SJCRH30 (cell line): ENCODE measurements around the gene FFAR3. TPM values are rescaled to one million over a fixed set of nuclear protein-coding genes. Genes with fewer than 3 reads are reported as not detected.

Experiments used
- DNase-seq, 2 experiments: peaks; one replicate each; pipeline ENCODE4 v3.0.0-alpha.2; 2015 to 2020
- H3K27ac ChIP-seq: fragments of 250-450 bp; sonication (Bioruptor Pico); 2 replicates; pipeline ENCODE4 v1.5.1; 2020; ENCODE audit warnings: mild to moderate bottlenecking, moderate library complexity
- H3K27me3 ChIP-seq: fragments of 250-450 bp; sonication (Bioruptor Pico); 2 replicates; pipeline ENCODE4 v1.5.1; 2020; ENCODE audit warnings: mild to moderate bottlenecking, moderate library complexity
- H3K36me3 ChIP-seq: fragments of 250-450 bp; sonication (Bioruptor Pico); 2 replicates; pipeline ENCODE4 v1.5.1; 2020; ENCODE audit warnings: mild to moderate bottlenecking, moderate library complexity
- H3K4me1 ChIP-seq: fragments of 250-450 bp; sonication (Bioruptor Pico); 2 replicates; pipeline ENCODE4 v1.5.1; 2020; ENCODE audit warnings: mild to moderate bottlenecking, moderate library complexity
- H3K4me3 ChIP-seq: fragments of 250-450 bp; sonication (Bioruptor Pico); 2 replicates; pipeline ENCODE4 v1.5.1; 2020; ENCODE audit warnings: mild to moderate bottlenecking, moderate library complexity
- H3K9me3 ChIP-seq: fragments of 250-450 bp; sonication (Bioruptor Pico); replicated peaks from 2 replicates; pipeline ENCODE4 v1.5.1; 2020; ENCODE audit warnings: mild to moderate bottlenecking, moderate library complexity
- total RNA-seq: library from RNA; depleted of rRNA; stranded (reverse); fragments of >200 nt; shearing (Covaris generic); gene quantifications from 2 replicates; pipeline ENCODE4 v1.2.3, GENCODE V29; 2014

FFAR3 gene
- total RNA-seq, 1 experiment from 2014 or later = not detected

DNA sequence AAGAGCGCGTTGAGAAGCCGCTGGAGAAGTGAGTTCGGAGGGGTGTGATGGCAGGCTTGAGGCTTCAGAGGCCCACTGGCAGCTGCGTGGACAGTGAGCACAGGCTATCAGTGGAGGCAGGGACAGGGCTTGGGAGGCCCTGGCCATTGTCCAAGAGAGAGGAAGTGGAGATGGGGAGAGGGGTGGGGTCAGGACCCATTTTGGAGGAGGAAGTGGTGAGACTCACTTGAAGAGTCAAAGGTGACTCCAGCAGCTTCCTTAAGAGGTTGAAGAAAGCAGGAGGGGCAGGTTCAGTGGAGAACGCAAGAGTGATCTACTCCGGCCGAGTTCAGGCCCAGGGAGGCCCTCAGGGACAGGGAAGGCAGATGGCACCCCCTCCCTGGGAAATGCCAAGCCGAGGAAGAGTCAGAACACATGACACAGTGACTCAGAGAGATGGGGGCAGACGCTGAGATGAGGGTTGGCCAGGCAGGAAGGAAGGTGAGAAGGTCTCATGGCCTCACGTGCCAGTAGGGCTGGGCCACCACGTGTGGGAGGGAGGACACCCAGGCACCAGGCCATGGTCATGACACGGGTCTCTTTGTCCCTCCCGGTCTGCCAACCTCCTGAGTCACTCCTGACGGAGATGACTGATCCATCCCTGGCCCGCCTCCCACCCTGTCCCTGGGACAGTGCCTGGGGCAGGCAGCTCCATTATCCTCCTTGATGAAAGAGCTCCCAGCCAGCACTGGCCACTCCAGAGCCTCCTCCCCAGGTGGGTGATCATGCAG, 39.4 kb upstream of the FFAR3 start:
- no peaks in the 10 kb centered on the region for H3K9me3 ChIP-seq
- H3K4me3 ChIP-seq = no peak overlapping the region
- no peak overlapping the region for H3K27ac ChIP-seq
- no peaks in the 10 kb centered on the region for H3K27me3 ChIP-seq
- DNase-seq = no peak
- no peaks in the 10 kb centered on the region; the same call in 1 of the 2 replicates for H3K4me1 ChIP-seq
- H3K36me3 ChIP-seq = no peaks in the 10 kb centered on the region

GRCh38 chr19:35320065-35320713, 38.1 kb upstream of the FFAR3 start:
- no peak for DNase-seq
- Histone ChIP-seq H3K9me3 (no peaks in the 10 kb centered on the region), H3K36me3 (no peaks in the 10 kb centered on the region), H3K27ac (no peak overlapping the region), H3K27me3 (no peaks in the 10 kb centered on the region), H3K4me3 (no peak overlapping the region), H3K4me1 (no peaks in the 10 kb centered on the region; the same call in 1 of the 2 replicates)

DNA sequence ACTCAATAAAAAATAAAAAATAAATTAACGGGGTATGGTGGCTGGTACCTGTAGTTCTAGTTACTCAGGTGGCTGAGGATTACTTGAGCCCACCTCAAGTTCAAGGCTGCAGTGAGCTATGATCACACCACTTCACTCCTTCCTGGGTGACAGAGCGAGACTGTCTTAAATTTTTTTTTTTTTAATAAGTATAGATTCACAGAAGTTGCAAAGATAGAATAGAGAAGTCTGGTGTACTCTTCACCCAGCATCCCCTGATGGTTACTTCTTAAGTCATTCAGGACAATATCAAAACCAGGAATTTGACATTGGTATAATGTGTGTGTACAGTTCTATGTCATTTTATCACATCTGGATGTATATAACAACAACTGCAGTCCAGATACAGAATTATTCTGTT, 37.0 kb upstream of the FFAR3 start:
- no peak for DNase-seq
- no peak overlapping the region for H3K4me3 ChIP-seq
- H3K9me3 ChIP-seq = no peaks in the 10 kb centered on the region
- H3K4me1 ChIP-seq = no peaks in the 10 kb centered on the region; the same call in 1 of the 2 replicates
- H3K27ac ChIP-seq = no peak overlapping the region
- no peaks in the 10 kb centered on the region for H3K36me3 ChIP-seq
- peaks cover 4% of the 10 kb centered on the region; the same call in 1 of the 2 replicates for H3K27me3 ChIP-seq

GRCh38 chr19:35322014-35322413, 36.2 kb upstream of the FFAR3 start:
- Histone ChIP-seq H3K27ac (no peak overlapping the region), H3K27me3 (peaks cover 4% of the 10 kb centered on the region; the same call in 1 of the 2 replicates), H3K4me1 (no peaks in the 10 kb centered on the region; the same call in 1 of the 2 replicates), H3K4me3 (no peak overlapping the region), H3K36me3 (no peaks in the 10 kb centered on the region), H3K9me3 (no peaks in the 10 kb centered on the region)
- no peak for DNase-seq

GRCh38 chr19:35327642-35328041, 30.6 kb upstream of the FFAR3 start:
- DNase-seq = no peak
- no peaks in the 10 kb centered on the region for H3K4me1 ChIP-seq
- no peak overlapping the region for H3K27ac ChIP-seq
- H3K9me3 ChIP-seq = no peaks in the 10 kb centered on the region
- H3K4me3 ChIP-seq = no peak overlapping the region
- peaks cover 4% of the 10 kb centered on the region; the same call in 1 of the 2 replicates for H3K27me3 ChIP-seq
- H3K36me3 ChIP-seq = no peaks in the 10 kb centered on the region

GRCh38 chr19:35328851-35329285, 29.4 kb upstream of the FFAR3 start, which contains the start of gene CD22:
CD22 (plus strand) TSS chr19:35329187; CDS start chr19:35332041, 2,854 bp downstream.
- Histone ChIP-seq H3K27me3 (peaks cover 4% of the 10 kb centered on the region; the same call in 1 of the 2 replicates), H3K4me3 (no peak within 1 kb of the TSS), H3K4me1 (no peaks in the 10 kb centered on the region), H3K9me3 (no peaks in the 10 kb centered on the region), H3K27ac (no peak within 1 kb of the TSS), H3K36me3 (no peaks in the 10 kb centered on the region)
- DNase-seq = no peak

DNA sequence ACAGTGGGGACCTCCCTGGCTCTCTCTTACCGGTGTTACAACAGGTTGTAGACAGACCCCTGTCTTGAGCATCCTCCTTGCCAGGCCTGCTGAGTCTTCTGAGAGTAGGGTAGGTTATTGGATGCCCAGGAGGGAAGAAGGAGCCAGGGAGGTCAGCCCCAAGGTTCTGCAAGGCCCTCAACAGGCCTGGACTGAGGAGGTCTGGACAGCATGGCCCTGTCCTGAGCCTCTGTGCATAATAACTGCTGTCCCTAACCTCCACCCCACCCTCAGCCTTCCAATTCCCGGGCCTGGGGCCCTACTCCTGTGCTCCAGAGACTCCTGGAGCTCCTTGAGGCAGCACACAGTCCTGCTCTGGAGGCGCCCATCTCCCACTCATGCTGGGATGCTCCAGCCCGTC, 28.9 kb upstream of the FFAR3 start:
- DNase-seq = no peak
- Histone ChIP-seq H3K4me1 (no peaks in the 10 kb centered on the region), H3K27me3 (peaks cover 4% of the 10 kb centered on the region; the same call in 1 of the 2 replicates), H3K9me3 (no peaks in the 10 kb centered on the region), H3K27ac (no peak overlapping the region), H3K4me3 (no peak overlapping the region), H3K36me3 (no peaks in the 10 kb centered on the region)

DNA sequence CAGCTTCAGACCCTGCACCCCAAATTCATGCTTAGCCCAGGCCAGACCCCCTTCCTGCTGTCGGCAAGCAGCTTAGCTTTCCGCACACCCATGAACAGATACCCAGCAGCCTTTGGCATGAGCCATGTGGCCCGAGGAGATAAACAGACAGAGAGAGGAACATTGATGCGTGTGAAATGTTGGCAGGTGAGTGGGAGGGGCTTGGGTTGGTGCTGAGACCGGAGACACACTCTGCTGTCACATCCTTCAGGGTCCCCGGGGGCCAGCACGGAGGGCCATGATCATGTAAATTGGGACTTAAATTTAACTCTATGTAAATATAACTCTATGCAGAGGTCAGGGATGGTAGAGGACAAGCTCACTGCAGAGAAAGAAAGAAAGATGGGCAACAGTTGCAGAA, 27.8 kb upstream of the FFAR3 start:
- Histone ChIP-seq H3K9me3 (no peaks in the 10 kb centered on the region), H3K4me1 (no peaks in the 10 kb centered on the region), H3K4me3 (no peak overlapping the region), H3K27ac (no peak overlapping the region), H3K36me3 (no peaks in the 10 kb centered on the region), H3K27me3 (peaks cover 4% of the 10 kb centered on the region; the same call in 1 of the 2 replicates)
- no peak for DNase-seq

- DNase-seq = no peak
These were observed 26.6 kb upstream of the FFAR3 start for GRCh38 chr19:35331551-35332214.

DNA sequence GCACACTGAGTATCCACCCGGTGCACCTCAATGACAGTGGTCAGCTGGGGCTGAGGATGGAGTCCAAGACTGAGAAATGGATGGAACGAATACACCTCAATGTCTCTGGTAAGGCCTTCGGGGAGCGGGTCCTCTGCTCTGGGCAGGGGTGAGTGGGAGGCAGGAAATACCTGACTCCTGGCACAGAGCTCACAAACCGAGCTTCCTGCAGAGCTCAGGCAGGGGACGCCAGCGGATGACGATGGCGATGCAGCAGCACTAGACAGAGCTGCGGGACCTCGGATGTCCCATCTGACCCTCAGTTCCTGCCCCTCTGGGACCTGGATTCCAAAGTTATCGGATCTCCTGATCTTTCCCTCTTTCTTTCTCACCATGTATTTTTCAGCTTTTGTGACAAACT, 25.4 kb upstream of the FFAR3 start:
- Histone ChIP-seq H3K9me3 (no peaks in the 10 kb centered on the region), H3K27me3 (no peaks in the 10 kb centered on the region), H3K36me3 (no peaks in the 10 kb centered on the region), H3K4me3 (no peak overlapping the region), H3K4me1 (no peaks in the 10 kb centered on the region), H3K27ac (no peak overlapping the region)
- DNase-seq = no peak

More at GRCh38 chr19:35331551-35332214, 26.6 kb upstream of the FFAR3 start:
- Histone ChIP-seq H3K27me3 (no peaks in the 10 kb centered on the region), H3K4me1 (no peaks in the 10 kb centered on the region), H3K4me3 (no peak overlapping the region), H3K27ac (no peak overlapping the region), H3K36me3 (no peaks in the 10 kb centered on the region), H3K9me3 (no peaks in the 10 kb centered on the region)

DNA sequence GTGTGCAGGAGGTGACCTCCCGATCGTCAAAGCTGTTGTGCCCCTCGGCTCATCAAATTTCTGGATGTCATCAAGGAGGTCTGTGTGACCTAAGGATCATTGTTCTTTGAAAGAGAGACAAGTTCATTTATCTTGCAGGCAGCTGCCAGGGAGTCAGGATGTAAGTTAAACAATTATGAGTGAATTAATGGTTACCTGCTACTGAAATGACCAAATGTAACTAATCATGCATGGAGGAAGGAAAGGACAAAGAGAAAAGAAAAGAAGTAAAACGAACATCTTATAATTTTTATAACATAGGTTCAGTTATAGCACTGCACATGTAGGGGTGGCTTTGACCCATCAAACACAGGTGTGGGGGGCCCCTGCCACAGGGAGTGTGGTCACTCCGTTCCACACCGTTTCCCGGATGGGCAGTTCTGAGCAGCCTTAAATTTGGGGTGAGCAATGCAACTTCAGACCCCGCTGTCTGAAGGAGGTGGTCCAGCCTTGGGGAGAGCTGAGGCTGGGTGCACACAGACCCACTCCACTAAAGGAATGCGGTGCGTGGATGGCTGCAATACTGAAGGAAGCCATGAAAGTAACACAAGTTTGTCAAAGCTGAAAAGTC, 24.0 kb upstream of the FFAR3 start:
- no peaks in the 10 kb centered on the region for H3K9me3 ChIP-seq
- DNase-seq = no peak
- no peaks in the 10 kb centered on the region for H3K4me1 ChIP-seq
- no peaks in the 10 kb centered on the region for H3K36me3 ChIP-seq
- no peak overlapping the region for H3K4me3 ChIP-seq
- H3K27me3 ChIP-seq = no peaks in the 10 kb centered on the region
- H3K27ac ChIP-seq = no peak overlapping the region

- Histone ChIP-seq H3K36me3 (no peaks in the 10 kb centered on the region), H3K4me1 (no peaks in the 10 kb centered on the region), H3K27me3 (no peaks in the 10 kb centered on the region), H3K4me3 (no peak overlapping the region), H3K9me3 (no peaks in the 10 kb centered on the region), H3K27ac (no peak overlapping the region)
- DNase-seq = no peak
These were observed 21.9 kb upstream of the FFAR3 start for GRCh38 chr19:35336166-35336955.

- H3K4me3 ChIP-seq = no peak overlapping the region
- no peaks in the 10 kb centered on the region for H3K9me3 ChIP-seq
- no peaks in the 10 kb centered on the region for H3K27me3 ChIP-seq
- no peaks in the 10 kb centered on the region for H3K36me3 ChIP-seq
- no peaks in the 10 kb centered on the region for H3K4me1 ChIP-seq
- no peak overlapping the region for H3K27ac ChIP-seq
- no peak for DNase-seq
These were observed 20.9 kb upstream of the FFAR3 start for GRCh38 chr19:35337097-35337983.
